ENCODE results near the gene FAM174C.

DNA sequence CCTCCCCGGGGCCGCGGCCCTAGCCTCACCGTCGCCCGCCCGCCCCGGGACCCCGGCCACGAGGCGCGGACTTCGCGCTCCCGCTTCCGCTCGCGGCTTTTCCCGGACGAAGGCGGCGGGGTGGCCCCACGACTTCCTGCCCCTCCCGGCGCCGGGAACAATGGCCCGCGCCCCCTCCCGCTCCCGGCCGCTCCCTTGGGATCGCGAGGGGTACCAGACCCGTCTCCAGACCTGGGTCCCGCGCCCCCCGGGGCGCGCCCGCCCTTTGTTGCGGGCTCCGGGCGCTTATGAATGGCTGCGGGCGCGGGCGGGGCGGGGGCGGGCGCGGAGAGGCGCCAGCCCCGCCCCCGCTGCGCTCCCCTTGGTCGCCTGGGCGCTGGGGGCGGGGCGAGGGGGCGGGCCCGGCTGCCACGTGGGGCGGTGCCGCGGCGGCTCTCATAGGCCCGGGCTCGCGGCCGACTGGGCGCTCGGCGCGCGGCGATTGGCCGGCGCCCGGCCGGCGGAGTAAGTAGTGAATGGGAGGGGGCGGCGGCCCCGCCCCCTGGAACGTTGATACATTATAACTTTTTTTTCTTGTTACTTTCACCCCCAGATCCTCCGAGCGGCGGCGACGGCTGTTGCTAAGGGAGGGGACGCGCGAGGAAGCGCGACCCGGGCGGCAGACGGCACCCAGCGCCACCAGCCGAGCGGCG, 25.9 kb upstream of the FAM174C start:
- TF ChIP-seq, protein P1, sequence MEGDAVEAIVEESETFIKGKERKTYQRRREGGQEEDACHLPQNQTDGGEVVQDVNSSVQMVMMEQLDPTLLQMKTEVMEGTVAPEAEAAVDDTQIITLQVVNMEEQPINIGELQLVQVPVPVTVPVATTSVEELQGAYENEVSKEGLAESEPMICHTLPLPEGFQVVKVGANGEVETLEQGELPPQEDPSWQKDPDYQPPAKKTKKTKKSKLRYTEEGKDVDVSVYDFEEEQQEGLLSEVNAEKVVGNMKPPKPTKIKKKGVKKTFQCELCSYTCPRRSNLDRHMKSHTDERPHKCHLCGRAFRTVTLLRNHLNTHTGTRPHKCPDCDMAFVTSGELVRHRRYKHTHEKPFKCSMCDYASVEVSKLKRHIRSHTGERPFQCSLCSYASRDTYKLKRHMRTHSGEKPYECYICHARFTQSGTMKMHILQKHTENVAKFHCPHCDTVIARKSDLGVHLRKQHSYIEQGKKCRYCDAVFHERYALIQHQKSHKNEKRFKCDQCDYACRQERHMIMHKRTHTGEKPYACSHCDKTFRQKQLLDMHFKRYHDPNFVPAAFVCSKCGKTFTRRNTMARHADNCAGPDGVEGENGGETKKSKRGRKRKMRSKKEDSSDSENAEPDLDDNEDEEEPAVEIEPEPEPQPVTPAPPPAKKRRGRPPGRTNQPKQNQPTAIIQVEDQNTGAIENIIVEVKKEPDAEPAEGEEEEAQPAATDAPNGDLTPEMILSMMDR (IDR thresholded peaks at IDR 0.05): no peak
- TF ChIP-seq POLR2A (IDR thresholded peaks at IDR 0.05): peak; percentile 85 to 95
